HL-60 (cell line): ENCODE data around the gene RUNX1.
A peak's percentile ranks its signal among the peaks of the same experiment; 100 is the strongest.

Experiments
- DNase-seq, 2 experiments: peaks; one replicate each; pipeline ENCODE4 v3.0.0-alpha.2; 2010 to 2020; ENCODE audit warnings: low read depth in 1 of 2, low spot score in 1 of 2
- H3K27ac ChIP-seq: fragments of 250-450 bp; sonication (Bioruptor Pico); replicated peaks from 2 replicates; pipeline ENCODE4 v1.5.1; 2020; ENCODE audit warnings: mild to moderate bottlenecking, moderate library complexity
- H3K27me3 ChIP-seq: fragments of 250-450 bp; sonication (Bioruptor Pico); 2 replicates; pipeline ENCODE4 v1.5.1; 2021; ENCODE audit warnings: mild to moderate bottlenecking, moderate library complexity; ENCODE audit not compliant: insufficient read depth, poor library complexity, severe bottlenecking
- H3K4me3 ChIP-seq: replicated peaks from 2 replicates; pipeline ENCODE4 v1.5.1; 2011; ENCODE audit warnings: mild to moderate bottlenecking, control low read depth, low read length; ENCODE audit not compliant: insufficient read depth
- GABPA ChIP-seq: IDR thresholded peaks from 2 replicates; pipeline ENCODE4 v1.6.1; 2012; ENCODE audit warnings: low read depth
- POLR2AphosphoS5 ChIP-seq: IDR thresholded peaks from 2 replicates; pipeline ENCODE4 v1.6.1; 2012; ENCODE audit warnings: low read depth
- SPI1 ChIP-seq: IDR thresholded peaks from 2 replicates; pipeline ENCODE4 v1.6.1; 2012; ENCODE audit warnings: low read depth, mild to moderate bottlenecking, borderline replicate concordance
- TF ChIP-seq, protein P1 (sequence below): IDR thresholded peaks from 2 replicates; pipeline ENCODE4 v1.6.1; 2012; ENCODE audit warnings: low read depth; ENCODE audit not compliant: insufficient replicate concordance
- TF ChIP-seq, protein P2 (sequence below): IDR thresholded peaks from one replicate; pipeline ENCODE4 v1.5.1; 2011; ENCODE audit warnings: low read length, control low read depth, inconsistent platforms; ENCODE audit not compliant: insufficient read depth

Gene RUNX1

DNA sequence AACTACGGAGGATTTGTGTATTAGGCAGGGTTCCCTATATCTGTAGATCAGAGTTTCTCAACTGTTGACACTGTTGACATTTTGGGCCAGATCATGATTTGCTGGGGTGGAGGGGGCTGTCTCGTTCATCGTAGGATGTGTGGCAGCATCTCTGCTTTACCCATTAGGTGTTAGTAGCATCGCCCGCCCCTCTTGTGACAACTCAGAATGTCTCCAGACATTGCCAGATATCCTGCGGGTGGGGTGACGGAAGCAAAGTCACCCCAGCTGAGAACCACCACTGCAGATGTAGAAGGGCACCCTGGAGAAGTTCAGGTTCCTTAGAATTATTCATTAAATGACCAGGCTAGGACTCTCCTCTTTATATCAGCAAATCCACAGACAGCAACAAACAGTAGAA is 254.4 kb downstream of the RUNX1 start:
- Histone ChIP-seq H3K27me3 (no peaks in the 10 kb centered on the region), H3K4me3 (no peak overlapping the region), H3K27ac (no peak overlapping the region)
- no peak for DNase-seq
- TF ChIP-seq POLR2AphosphoS5: no peak
- no peak for TF ChIP-seq SPI1
- TF ChIP-seq, protein P1, sequence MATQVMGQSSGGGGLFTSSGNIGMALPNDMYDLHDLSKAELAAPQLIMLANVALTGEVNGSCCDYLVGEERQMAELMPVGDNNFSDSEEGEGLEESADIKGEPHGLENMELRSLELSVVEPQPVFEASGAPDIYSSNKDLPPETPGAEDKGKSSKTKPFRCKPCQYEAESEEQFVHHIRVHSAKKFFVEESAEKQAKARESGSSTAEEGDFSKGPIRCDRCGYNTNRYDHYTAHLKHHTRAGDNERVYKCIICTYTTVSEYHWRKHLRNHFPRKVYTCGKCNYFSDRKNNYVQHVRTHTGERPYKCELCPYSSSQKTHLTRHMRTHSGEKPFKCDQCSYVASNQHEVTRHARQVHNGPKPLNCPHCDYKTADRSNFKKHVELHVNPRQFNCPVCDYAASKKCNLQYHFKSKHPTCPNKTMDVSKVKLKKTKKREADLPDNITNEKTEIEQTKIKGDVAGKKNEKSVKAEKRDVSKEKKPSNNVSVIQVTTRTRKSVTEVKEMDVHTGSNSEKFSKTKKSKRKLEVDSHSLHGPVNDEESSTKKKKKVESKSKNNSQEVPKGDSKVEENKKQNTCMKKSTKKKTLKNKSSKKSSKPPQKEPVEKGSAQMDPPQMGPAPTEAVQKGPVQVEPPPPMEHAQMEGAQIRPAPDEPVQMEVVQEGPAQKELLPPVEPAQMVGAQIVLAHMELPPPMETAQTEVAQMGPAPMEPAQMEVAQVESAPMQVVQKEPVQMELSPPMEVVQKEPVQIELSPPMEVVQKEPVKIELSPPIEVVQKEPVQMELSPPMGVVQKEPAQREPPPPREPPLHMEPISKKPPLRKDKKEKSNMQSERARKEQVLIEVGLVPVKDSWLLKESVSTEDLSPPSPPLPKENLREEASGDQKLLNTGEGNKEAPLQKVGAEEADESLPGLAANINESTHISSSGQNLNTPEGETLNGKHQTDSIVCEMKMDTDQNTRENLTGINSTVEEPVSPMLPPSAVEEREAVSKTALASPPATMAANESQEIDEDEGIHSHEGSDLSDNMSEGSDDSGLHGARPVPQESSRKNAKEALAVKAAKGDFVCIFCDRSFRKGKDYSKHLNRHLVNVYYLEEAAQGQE: no peak
- TF ChIP-seq, protein P2, sequence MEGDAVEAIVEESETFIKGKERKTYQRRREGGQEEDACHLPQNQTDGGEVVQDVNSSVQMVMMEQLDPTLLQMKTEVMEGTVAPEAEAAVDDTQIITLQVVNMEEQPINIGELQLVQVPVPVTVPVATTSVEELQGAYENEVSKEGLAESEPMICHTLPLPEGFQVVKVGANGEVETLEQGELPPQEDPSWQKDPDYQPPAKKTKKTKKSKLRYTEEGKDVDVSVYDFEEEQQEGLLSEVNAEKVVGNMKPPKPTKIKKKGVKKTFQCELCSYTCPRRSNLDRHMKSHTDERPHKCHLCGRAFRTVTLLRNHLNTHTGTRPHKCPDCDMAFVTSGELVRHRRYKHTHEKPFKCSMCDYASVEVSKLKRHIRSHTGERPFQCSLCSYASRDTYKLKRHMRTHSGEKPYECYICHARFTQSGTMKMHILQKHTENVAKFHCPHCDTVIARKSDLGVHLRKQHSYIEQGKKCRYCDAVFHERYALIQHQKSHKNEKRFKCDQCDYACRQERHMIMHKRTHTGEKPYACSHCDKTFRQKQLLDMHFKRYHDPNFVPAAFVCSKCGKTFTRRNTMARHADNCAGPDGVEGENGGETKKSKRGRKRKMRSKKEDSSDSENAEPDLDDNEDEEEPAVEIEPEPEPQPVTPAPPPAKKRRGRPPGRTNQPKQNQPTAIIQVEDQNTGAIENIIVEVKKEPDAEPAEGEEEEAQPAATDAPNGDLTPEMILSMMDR: no peak
- TF ChIP-seq GABPA: no peak

DNA sequence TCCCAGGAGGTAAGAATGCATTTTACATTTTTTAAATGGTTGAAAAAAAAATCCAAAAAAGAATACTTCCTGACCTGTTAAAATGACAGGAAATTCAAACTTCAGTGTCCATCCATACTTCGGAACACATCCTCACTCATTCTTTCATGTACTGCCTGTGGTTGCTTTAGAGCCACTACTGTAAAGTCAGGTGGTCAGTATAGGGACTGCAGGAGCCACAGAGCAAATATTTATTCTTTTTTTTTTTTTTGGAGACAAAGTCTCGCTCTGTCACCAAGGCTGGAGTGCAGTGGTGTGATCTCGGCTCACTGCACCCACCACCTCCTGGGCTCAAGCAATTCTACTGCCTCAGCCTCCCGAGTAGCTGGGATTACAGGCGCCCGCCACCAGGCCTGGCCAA is 255.6 kb downstream of the RUNX1 start:
- Histone ChIP-seq H3K27me3 (no peaks in the 10 kb centered on the region), H3K4me3 (no peak overlapping the region), H3K27ac (no peak overlapping the region)
- no peak for TF ChIP-seq POLR2AphosphoS5
- no peak for TF ChIP-seq GABPA
- TF ChIP-seq, protein P1: no peak
- TF ChIP-seq, protein P2: no peak
- no peak for TF ChIP-seq SPI1
- no peak for DNase-seq

DNA sequence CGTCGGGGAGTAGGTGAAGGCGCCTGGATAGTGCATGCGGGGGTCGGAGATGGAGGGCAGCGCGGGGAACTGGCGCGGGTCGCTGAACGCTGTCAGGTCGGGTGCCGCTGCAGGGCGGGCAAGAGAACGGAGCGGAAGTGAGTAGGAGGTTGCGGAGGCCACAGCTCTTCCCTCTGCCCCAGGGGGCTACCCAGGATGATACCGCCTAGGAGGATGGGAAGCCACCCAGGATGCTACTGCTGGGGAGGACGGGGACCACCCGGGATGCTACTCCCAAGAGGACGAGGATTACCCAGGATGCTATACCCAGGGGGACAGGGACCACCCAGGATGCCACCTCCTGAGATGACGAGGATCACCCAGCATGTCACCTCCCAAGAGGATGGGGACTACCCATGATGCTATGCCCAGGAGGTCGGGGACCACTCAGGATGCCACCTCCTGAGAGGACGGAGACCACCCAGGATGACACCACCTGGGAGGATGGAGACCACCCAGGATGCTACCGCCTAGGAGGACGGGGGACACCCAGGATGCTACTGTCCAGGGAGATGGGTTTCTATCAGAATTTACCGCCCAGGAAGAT is 256.5 kb downstream of the RUNX1 start:
- no peaks in the 10 kb centered on the region for H3K27me3 ChIP-seq
- no peak overlapping the region for H3K27ac ChIP-seq
- H3K4me3 ChIP-seq: no peak overlapping the region
- no peak for TF ChIP-seq SPI1
- TF ChIP-seq GABPA: no peak
- peak; percentile 61; the same call in 1 of the 2 replicates for TF ChIP-seq POLR2AphosphoS5
- no peak for DNase-seq

DNA sequence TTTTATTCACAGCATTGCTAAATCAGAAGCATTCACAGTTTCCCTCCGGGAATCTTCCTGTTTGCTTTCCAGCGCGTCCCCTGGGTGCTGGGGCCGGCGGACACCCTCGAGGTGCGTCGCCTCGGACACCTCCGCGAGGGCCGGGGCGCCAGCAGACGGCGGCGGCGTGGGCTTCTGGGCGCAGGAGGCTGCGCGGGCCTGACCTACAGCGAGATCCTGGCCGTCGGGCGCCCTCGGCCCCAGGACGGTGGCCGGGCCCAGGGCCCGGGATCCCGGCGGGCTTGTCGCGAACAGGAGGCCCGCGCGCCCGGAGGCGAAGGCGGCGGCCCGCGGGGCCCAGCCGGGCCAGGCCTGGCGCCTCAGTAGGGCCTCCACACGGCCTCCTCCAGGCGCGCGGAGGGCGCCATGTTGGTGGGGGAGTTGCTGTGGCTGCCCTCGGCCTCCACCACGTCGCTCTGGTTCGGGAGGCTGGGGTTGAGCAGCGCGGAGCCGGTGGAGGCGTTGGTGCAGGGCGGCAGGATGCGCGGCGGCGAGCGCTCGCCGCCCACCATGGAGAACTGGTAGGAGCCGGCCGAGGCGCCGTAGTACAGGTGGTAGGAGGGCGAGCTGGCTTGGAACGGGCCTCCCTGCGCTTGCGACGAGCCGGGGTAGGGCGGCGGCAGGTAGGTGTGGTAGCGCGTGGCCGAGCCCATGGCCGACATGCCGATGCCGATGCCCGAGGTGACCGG is 257.2 kb downstream of the RUNX1 start:
- no peak overlapping the region for H3K4me3 ChIP-seq
- DNase-seq: no peak
- TF ChIP-seq SPI1 (no peak), POLR2AphosphoS5 (no peak), GABPA (no peak)
- TF ChIP-seq, protein P2: no peak
- TF ChIP-seq, protein P1: no peak
- H3K27ac ChIP-seq: no peak overlapping the region
- H3K27me3 ChIP-seq: no peaks in the 10 kb centered on the region
